Measurements from ENCODE around the gene TARDBP.

DNA sequence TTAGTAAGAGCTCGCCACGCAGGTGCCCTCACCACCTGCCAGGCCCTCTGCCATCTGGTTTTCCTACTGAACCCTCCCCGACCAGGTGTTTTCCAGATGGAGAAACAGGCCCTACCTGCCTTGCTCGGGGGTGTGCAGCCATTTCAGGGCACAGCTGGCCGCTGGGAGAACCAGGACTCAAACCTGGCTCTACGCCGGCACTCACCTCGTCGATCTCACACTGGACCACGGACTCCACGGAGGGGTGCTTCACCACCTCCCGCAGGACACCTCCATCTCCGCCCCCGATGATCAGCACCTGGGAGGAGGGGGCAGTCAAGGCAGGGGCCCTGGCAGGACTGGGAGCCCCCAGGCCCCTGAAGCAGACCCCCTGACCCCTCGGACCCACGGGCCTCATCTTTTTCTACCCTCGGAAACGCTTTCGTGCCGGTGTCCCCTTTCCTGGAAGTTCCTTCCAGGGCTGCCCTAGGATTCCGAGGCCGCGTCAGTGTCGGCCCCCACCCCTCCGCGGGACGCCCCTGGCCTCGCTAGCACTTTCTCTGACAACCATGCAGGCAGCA, 46.2 kb downstream of the TARDBP start:
- TF ChIP-seq, protein P1, sequence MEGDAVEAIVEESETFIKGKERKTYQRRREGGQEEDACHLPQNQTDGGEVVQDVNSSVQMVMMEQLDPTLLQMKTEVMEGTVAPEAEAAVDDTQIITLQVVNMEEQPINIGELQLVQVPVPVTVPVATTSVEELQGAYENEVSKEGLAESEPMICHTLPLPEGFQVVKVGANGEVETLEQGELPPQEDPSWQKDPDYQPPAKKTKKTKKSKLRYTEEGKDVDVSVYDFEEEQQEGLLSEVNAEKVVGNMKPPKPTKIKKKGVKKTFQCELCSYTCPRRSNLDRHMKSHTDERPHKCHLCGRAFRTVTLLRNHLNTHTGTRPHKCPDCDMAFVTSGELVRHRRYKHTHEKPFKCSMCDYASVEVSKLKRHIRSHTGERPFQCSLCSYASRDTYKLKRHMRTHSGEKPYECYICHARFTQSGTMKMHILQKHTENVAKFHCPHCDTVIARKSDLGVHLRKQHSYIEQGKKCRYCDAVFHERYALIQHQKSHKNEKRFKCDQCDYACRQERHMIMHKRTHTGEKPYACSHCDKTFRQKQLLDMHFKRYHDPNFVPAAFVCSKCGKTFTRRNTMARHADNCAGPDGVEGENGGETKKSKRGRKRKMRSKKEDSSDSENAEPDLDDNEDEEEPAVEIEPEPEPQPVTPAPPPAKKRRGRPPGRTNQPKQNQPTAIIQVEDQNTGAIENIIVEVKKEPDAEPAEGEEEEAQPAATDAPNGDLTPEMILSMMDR (IDR thresholded peaks at IDR 0.05; ENCODE audit: low read length), result no peak
- no peak for TF ChIP-seq EZH2 (IDR thresholded peaks at IDR 0.05; ENCODE audit: borderline replicate concordance, low read length)

Data from OCI-LY1 (cell line).